NCI-H2107 treated with DMSO at 0.1 percent for 48 hours (cell line): Measurements from ENCODE around the gene ARFGAP3.
"Not testable (repeated sequence)": the region's sequence is repeated elsewhere in the genome, so short reads cannot be mapped to it uniquely, and the experiment has no call there.

ENCODE experiments used
- DNase-seq: peaks from one replicate; lab custom pipeline; 2025; ENCODE audit not compliant: unreplicated experiment; lab: John Stamatoyannopoulos, UW

The ARFGAP3 gene

DNA sequence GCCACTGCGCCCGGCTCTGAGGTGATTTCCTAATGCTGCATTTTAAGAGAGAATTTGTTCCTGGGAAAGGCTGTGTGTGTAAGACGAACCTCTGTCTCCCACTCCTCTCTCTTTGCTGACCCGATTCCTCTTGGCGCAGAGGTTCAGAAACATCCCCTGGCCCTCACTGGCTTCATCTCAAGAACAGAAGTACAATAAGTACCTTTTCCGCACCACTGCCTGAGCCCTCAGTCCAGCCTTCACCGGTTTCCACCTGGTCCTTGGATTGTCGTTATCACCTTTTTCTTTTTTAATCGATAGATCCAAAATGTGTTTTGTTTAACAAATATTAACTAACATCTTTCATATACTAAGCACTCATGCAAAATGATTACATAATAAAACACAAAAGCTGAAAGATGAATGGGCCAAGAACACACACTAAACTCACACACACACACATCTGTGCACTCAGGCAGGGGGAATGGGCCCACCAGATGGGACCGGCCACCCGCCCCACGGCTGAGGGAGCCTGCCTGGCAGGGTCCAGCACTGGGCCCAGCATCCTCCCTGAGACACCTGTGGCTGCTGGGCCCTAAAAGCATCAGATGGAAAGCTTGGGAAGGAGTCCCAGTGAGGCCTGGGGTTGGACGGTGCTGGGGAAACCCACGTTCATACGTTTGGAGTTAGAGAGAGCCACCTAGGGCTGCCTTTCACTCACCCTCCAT, 86.0 kb downstream of the ARFGAP3 start:
- DNase-seq: no peak

DNA sequence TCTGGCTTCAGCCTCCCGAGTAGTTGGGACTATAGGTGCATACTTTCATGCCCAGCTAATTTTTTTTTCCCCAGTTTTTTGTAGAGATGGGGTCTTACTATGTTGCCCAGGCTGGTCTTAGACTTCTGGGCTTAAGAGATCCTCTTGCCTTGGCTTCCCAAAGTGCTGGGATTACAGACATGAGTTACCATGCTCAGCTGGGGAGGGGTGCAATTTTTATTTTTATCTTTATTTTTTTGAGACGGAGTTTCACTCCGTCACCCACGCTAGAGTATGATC, 86.7 kb downstream of the ARFGAP3 start:
- no peak for DNase-seq

DNA sequence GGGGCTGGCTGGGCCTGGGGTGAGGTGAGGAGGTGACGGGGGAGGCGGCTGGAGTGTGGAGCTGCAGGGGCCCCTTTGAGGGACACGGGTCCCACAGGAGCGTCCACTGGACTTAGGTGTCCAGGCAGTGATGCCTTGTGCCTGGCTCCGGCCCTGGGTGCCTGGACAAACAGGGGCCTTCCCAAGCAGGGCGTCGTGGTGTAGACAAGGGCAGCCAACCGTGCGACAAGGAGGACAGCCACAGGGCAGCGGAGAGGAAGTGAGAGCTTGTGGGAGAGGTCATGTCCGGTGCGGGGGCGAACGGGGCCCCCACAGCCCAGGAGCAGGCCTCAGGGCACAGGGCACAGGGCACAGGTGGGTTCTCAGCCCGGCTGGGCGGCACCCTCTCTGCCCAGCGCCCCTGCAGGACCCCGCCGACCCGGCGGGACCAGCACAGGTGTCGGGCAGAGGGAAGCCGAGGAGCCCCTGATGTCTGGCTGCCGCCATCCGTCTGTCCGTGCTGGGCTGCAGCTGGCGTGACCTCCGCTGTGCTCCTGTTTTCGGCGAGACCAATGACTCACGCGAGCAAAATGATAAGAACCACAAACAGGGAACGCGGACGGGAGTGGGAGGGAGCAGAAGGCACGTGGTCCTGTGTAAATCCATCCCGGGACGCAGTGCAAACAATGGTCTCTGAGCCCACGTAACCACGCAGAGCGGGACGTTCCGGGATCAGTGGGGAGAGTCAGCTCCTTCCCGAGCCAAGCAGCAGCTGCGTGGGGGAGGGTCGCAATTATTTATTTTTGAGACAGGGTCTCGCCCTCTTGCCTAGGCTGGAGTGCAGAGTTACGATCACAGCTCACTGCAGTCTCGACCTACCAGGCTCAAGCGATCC, 87.3 kb downstream of the ARFGAP3 start:
- DNase-seq: no peak

DNA sequence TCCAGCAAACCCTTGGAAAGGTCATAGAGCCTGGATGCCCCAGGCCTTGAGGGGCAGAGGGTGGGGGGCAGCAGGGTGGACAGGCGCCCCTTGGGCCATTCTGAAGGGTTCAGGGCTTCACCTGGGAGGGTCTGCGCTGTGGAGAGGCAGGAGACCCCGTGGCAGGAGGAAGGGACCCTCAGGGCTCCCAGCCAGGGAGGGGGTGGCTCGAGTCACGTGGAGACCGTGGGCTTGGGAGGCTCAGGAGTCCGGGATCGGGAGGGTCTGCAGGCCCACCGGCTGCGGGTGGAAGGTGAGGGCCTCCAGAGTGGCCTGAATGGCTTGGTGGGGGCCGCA, 87.9 kb downstream of the ARFGAP3 start:
- no peak for DNase-seq

DNA sequence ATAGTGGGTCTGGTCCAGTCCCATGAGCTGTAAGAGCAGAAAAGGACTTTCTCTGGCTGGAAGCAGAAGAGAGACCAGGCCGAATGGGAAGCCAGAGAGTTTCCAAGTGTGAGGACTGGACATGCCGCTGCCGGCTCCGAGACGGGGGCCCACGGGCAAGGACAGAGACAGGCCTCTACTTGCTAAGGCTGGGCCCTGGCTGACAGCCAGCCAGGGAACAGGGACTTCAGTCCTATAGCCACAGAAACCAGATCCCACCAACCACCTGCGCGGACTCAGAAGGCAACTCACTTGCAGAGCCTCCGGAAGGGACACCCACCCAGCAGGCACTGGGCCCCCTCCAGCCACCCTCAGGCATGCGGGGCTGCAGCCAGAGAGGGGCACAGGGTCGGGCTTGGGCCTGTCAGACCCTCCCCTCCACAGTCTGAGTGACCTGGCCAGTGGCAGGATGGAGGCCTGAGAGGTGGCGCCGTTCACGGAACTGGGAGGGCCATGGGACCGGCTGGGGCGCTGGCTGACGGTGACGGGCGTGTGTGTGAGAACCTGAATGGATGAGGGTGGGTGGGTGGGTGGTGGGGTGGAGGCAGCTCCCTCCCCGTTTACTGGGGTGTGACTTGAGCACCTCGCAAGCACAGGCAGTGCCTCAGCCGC, 88.6 kb downstream of the ARFGAP3 start:
- DNase-seq: no peak

DNA sequence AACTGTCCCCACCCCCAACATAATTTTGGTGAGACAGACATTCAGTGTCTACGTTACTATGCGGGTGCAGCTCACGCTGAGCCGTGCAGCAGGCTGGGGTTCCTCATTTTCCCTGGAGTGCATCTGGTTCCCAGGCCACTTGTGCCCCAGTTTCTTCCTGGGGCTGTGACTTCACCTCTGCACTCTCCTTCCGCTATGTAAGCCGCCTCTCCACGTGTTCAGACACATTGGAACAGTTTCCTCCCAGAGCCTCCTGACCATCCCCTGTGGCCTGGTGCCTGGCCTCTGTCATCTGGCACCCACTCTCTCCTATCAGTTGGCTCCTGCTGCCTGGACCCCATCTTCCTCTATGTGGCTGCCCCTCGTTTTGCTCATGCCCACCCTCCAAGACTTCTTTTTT, 90.2 kb downstream of the ARFGAP3 start:
- no peak for DNase-seq

DNA sequence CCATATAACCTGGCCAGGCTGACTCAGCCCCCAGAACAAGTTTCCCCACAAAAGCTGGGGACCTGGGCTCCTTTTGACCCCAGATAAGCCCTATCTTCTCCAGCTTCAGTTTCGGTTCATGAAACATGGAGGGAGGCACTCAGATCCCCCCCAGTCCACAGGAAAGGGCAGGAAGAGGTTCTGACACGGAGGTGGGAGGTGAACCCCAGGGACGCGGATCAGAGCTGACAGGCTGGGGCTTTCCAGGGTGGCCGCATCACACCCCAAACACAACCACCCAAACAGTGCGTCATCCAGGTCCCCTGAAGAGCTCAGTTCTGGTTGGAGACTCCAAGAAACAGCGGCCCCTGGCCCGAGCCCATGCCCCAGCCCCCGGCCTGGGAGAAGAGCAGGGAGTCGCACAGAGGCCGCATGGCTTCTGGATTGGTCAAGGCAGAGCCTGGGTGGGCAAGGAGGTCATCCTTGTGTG, 92.1 kb downstream of the ARFGAP3 start:
- DNase-seq: no peak

DNA sequence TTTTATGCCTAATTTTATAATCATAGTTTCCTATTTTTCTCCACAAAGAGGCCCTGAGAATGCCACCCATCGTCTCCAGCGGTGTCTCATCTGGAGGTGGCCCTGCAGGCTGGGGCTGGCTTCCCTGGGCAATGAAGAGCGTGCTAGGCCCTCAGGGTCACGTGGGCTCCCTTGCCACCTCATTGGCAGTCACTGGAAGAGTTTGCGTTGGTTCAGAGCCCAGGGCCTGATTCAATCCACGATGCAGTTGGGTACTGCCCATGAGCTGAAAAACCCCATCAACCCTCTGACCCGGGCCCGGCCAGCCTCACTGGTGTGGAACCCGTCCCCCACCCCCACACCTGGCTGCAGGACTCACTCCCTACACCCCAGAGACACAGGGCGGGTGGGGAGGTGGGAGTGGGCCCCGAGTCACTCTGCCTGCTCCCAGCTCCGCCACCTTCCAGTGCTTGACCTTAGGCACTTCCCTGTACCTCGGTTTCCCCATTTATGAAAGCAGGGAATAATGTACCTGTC, 93.0 kb downstream of the ARFGAP3 start:
- DNase-seq: no peak

DNA sequence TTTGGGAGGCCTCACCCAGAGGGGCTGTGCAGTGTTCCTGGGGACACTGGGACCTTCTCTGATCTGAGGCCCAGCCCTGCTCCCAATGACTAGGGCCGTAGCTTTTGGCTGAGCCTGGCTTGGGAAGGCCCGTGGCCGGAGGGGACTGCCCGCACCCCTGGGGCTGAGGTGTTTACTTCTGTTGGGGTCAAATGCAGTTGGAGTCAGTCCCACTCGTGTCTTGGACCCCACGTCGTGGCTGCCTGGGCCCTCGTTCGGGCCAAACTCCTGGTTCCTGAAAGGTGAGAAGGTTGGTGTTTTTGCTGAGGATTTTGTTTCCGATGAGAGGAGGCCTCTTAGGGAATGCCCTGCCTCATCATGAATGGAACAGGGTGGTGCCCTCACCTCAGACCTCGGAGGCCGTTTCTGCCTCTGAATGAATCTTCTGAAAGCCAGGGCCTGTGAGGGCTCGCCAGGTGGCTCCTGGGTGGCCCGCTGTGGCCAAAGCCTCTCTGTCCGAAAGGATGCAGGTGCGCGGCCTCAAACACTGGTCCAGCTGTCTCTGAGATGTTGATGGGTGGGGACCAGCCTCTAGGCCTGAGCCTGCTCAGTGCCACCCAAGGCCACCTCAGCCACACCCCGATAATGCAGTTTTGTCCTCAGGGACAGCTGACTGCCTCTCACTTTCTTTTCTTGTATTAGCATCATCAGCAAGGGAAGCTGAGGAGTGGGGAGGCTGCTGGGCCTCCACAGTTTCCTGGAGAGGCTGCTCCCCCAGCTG, 96.1 kb downstream of the ARFGAP3 start:
- no peak for DNase-seq

DNA sequence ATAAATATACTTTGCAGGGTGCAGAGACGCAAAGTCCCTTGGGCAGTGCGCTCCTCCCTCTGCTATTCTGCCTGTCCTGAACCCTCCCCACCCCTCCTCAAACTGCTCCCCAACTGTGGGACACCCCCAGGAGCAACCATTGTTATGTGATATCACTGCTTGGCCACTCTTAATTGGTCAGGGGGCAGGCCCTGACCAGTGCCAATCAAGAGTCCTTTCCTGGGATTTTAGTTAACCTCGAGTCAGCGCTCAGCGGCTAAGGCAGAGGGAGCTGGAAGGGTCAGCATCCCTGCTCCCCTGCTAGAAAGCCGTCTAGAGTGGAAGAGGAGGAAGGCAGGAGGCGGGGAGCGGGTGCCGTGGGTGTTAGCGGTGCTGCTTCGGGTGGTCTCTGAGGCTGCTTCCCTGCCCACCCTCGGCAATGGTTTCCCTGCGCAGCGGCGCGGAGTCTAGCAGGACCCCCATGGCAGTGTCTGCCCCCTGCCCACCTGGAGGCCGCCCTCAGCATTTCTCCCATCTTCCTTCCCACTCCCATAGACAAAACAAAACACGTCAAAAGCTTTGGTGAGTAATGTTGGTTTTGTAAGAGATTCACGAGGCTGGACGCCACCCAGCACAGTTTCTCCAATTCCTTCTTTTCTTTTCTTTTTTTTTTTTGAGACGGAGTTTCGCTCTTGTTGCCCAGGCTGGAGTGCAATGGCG, 98.0 kb downstream of the ARFGAP3 start:
- no peak for DNase-seq

DNA sequence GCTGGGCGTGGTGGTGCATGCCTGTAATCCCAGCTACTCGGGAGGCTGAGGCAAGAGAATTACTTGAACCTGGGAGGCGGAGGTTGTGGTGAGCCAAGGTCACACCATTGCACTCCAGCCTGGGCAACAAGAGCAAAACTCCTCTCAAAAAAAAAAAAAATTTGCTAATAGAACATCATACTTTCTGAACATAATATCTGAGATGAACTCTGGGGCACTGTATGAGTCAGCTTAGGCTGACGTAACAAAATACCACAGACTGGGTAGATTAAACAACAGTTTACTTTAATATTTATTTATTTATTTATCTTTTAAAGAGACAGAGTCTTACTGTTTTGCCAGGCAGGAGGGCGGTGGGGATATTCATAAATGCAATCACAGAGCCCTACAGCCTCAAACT, 101.5 kb downstream of the ARFGAP3 start:
- not testable (repeated sequence) for DNase-seq

DNA sequence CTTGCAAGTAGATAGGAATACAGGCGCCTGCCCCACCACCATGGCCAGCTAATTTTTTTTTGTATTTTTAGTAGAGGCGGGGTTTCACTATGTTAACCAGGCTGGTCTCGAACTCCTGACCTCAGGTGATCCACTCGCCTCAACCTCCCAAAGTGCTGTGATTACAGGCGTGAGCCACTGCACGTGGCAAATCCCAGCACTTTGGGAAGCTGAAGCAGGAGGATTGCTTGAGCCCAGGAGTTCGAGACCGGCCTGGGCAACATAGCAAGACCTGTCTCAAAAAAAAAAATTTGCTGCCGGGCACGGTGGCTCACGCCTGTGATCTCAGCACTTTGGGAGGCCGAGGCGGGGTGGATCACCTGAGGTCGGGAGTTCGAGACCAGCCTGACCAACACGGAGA, 102.0 kb downstream of the ARFGAP3 start:
- not testable (repeated sequence) for DNase-seq

DNA sequence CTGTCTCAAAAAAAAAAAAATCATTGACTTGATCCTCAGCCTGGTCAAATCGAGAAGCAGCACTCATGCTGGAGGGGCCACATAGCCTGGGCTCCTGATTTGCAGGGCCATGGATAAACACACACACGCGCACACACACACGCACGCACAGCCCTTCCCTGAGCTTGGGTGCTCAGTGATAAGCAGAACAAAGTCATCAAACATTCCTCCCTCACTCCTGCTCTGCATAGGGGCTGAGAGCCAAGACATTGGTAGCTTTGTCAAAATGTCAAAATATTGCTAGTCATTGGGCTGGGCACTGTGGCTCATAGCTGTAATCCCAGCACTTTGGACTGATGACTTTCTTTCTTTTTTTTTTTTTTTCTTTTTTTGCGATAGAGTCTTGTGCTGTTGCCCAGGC, 102.4 kb downstream of the ARFGAP3 start:
- no peak for DNase-seq

DNA sequence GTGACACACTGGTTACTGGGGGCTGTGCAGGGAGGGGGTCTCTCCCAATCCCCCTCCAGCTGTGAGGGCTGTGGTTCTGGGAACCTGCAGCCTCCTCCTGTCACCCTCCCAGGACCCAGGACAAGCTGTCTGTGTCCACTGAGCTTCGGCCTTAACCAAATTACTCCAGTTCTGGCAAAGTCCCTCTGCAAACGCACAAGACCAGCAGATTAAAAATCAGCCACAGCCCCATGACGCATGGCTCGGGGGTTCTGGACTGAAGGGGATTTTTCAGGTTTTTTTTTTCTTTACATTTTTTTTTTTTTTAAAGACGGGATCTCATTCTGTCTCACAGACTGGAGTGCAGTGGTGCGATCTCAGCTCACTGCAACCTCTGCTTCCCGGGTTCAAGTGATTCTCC, 104.2 kb downstream of the ARFGAP3 start:
- no peak for DNase-seq

DNA sequence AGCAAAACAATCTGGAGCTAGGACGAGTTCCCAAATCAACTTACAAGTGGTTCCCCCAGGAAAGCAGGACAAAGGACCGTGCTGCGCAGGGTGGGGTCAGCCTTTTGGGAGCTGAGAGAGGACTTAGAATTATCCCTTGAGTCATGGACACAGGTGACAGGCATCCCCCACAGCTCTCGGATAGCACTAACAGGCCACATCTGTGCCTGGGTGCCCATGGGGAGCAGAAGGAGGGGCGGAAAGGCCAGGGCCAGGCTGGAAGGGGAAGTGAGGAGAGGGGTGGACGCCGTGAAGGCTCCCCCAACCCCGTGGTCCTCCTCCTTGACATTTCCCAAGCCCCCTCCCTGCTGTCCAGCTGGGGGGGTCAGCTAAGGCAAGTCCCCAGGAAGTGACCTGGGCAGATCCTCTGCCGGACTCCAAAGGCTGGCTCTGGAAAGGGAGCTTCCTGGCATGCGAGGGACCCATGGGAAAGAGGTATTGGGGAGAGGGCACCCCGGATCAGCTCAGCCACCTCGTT, 104.8 kb downstream of the ARFGAP3 start:
- no peak for DNase-seq

DNA sequence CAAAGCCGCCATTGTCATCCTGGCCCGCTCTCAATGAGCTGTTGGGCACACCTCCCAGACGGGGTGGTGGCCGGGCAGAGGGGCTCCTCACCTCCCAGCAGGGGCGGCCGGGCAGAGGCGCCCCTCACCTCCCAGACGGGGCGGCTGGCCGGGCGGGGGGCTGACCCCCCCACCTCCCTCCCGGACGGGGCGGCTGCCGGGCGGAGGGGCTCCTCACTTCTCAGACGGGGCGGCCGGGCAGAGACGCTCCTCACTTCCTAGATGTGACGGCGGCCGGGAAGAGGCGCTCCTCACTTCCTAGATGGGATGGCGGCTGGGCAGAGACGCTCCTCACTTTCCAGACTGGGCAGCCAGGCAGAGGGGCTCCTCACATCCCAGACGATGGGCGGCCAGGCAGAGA, 106.7 kb downstream of the ARFGAP3 start:
- DNase-seq: not testable (repeated sequence)

DNA sequence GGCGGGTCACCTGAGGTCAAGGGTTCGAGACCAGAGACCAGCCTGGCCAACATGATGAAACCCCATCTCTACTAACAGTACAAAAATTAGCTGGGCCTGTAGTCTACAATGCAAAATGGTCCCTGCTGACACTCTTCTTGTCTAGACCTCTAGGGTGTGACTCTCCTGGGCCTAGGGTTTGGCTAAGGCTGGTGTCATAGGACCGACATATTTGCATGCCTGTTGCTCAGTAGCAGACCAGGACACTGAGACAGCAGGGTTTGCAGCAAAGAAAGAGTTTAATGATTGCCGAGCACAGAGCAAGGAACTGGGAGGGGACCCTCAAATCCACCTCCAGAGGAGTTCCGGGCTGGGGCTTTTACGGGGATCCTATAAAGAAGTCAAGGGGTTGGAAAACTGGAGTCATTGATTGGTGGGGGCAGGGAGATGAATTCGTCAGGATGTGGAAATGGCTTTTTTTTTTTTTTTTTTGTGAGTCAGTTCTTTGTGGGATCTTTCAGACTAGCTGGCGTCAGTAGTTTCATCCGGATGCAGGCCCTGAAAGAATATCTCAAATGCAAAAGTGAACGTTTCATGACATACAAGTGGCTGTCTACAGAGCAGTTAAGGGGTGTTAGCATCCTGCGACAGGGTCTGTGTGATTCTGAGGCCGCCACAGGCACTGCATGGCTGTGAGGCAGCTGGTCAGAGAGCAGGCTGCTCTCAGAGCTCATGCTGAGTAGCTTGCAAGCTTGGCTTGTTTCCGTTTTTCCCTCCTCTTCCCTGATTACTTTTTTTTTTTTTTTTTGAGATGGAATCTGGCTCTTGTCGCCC, 109.2 kb downstream of the ARFGAP3 start:
- DNase-seq: no peak
